DND-41 (cell line): Measurements from ENCODE around the gene AK6.

ENCODE experiments used
- EZH2 ChIP-seq: IDR thresholded peaks from 3 replicates; pipeline ENCODE4 v1.6.1; 2012; ENCODE audit warnings: borderline replicate concordance, low read depth, mild to moderate bottlenecking, moderate library complexity, low read length, inconsistent platforms; ENCODE audit not compliant: severe bottlenecking
- TF ChIP-seq, protein P1 (sequence below): IDR thresholded peaks from 2 replicates; pipeline ENCODE4 v1.5.1; 2012; ENCODE audit warnings: borderline replicate concordance, low read length, moderate library complexity, mild to moderate bottlenecking; ENCODE audit not compliant: poor library complexity, severe bottlenecking; ENCODE audit errors: extremely low read depth

DNA sequence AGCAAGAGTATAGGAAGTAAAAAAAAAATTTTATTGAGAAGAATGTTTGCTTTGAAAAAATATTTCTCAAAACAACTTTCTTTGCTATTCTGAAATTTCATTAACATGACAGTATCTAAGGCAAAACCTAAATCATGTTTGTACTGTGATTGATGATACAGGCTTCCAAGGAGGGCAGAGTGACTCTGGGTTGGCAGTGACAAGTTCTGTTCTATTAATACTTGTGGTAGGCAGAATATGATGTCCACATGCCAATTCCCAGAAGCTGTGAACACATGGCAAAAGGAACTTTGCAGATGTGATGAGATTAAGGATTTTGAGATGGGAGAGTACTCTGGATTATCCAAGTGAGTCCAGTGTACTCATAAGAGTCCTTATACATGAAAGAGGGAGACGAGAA is 53.3 kb downstream of the AK6 start:
- TF ChIP-seq, protein P1, sequence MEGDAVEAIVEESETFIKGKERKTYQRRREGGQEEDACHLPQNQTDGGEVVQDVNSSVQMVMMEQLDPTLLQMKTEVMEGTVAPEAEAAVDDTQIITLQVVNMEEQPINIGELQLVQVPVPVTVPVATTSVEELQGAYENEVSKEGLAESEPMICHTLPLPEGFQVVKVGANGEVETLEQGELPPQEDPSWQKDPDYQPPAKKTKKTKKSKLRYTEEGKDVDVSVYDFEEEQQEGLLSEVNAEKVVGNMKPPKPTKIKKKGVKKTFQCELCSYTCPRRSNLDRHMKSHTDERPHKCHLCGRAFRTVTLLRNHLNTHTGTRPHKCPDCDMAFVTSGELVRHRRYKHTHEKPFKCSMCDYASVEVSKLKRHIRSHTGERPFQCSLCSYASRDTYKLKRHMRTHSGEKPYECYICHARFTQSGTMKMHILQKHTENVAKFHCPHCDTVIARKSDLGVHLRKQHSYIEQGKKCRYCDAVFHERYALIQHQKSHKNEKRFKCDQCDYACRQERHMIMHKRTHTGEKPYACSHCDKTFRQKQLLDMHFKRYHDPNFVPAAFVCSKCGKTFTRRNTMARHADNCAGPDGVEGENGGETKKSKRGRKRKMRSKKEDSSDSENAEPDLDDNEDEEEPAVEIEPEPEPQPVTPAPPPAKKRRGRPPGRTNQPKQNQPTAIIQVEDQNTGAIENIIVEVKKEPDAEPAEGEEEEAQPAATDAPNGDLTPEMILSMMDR: no peak
- TF ChIP-seq EZH2: no peak
